NCI-H2107 treated with DMSO at 0.1 percent for 48 hours (cell line): ENCODE measurements around the gene TFF2.
A peak's percentile ranks its signal among the peaks of the same experiment; 100 is the strongest.

ENCODE experiments used
- DNase-seq: peaks from one replicate; lab custom pipeline; 2025; ENCODE audit not compliant: unreplicated experiment; lab: John Stamatoyannopoulos, UW

The TFF2 gene

GRCh38 chr21:42384156-42384945 lies 33.6 kb upstream of the TFF2 start:
- peak; percentile 62 for DNase-seq

- DNase-seq: no peak
Observed at GRCh38 chr21:42383331-42383730, 32.5 kb upstream of the TFF2 start.

DNA sequence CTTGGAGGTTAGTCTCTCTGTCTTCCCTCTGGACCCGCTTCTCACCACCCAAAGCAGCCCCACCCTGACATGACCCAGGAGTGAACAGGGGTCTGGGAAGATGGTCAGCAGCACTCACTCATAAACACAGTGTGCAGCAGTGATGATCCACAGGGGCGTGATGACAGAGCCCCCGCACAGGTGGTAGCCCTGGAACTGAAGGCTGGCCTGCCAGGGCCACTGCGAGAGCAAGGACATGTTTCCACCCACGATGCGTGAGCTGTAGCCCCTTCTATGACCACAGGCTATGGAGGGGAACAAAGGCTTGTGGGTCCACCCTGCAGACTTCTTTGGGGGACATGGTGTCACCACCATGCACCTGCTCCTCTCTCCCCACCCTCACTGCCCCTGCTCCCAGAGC lies 32.1 kb upstream of the TFF2 start:
- DNase-seq: no peak

- DNase-seq: peak; percentile 80
Observed at GRCh38 chr21:42381347-42381984, 30.7 kb upstream of the TFF2 start.

DNA sequence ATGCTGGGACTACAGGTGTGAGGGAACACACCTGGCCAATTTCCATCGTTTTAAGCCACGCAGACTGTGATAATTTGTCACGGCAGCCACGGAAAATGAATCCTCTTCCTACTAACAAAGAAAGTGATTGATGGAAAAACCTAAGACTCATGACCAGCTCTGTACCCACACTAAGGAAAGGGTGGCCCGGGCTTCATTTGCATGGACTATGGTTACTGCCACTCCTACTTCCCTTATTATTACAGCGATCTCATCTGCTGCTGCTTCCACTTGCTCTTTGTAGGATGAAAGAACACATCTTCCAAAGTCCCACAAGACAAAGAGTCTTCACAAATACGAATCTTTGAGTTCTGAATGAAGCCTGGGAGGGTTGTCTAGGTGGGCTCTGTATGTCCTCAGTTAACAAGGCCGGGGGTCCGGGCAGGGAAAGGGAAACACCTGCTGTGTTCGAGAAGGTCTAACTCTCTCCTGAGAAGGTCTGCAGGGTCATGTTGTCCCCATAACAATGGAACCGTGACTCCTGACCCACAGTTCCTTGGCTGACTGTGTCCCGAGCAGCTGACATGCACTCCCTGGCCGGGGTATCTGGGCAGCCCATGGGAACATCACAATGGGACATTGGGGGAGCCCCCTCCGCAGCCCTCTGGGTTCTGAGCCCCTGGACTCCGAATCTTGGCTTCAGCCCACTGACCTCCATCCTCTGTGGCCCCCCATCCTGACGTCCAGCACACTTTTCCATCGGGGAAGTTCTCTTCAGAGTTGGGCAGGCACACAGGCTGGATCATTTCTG lies 28.8 kb upstream of the TFF2 start:
- no peak for DNase-seq

DNA sequence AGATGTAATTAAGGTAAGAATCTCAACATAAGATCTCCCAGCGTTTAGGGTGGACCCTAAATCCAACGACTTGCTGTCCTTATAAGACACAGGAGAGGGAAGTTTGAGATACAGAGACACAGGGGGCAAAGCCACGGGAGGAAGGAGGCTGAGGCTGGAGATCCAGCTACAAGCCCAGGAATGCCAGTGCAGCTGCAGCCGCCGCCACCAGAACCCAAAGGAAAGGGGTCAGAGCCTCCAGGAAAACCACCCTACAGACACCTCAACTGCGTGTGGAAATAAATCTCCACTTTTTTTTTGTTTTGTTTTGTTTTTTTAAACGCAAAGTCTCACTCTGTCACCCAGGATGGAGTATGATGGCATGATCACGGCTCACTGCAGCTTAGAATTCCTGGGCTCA lies 27.6 kb upstream of the TFF2 start:
- no peak for DNase-seq

- no peak for DNase-seq
Observed at GRCh38 chr21:42377951-42378340, 27.2 kb upstream of the TFF2 start.

GRCh38 chr21:42377211-42377950 lies 26.6 kb upstream of the TFF2 start:
- DNase-seq: no peak

DNA sequence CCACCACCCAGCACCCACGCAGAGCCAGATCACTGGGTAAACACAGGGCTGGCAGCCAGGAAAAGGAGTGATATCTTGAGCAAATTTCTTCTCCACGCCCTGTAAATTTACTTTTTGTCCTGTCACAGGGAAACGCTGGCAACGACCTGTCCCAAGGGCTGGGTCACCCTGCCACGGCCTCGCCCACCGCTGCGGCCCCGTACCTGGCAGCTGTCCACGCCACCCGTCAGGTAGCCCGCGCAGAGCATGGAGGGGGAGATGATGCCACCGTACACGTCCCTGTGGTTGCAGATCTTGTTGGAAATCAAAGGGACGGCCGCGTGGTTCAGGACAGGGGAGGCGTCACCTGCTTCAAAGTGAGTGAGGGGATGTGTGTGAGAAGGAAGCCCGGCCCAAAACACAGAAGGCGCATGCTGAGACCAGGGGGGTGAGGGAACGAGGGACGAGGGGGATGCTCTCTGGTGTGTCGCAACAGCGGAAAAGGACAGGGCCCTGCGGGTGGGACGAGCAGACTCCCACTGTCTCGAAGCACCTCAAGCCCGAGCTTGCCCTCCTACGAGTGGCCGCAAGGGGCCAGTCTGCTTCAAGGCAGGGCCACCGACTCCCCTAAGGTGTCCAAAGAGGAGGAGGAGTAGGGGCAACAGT lies 25.7 kb upstream of the TFF2 start:
- no peak for DNase-seq

DNA sequence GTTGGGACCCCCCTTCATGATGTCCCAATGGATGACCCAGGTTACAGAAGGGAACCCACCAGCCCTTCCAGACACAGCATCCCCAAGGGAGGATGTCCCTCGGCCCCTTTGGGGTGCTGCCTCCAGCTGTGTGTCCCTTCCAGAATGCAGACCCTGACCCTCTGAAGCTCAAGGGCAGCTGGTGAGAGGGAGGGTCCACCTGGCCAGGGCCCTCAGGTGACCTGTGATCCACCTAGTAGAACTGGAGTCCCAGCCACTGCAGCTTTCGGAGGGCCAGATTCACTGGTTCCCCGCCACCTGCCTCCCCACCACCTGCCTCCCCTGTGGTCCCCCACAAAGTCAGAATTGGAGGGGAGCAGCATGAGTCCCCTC lies 25.2 kb upstream of the TFF2 start:
- DNase-seq: no peak

DNA sequence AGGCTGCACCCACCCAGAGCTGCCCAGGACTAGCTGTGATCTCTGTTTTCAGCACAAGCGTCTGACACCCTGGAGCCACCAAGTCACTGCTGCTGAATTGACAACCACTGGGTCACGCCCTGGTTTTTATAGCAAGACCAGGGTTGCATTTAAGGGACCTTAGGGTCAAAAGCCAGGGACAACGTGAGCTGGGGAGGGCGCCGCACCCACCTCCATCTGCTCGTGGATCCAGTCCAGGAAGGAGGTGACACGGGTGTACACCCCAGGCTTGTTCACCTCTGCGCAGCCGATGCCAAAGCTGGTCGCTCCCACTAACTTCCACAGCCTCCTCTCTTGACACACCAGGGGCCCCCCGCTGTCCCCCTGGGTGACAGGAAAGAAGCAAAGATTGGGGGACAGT lies 24.7 kb upstream of the TFF2 start:
- no peak for DNase-seq

GRCh38 chr21:42374864-42375499 lies 24.2 kb upstream of the TFF2 start:
- peak; percentile 76 for DNase-seq

DNA sequence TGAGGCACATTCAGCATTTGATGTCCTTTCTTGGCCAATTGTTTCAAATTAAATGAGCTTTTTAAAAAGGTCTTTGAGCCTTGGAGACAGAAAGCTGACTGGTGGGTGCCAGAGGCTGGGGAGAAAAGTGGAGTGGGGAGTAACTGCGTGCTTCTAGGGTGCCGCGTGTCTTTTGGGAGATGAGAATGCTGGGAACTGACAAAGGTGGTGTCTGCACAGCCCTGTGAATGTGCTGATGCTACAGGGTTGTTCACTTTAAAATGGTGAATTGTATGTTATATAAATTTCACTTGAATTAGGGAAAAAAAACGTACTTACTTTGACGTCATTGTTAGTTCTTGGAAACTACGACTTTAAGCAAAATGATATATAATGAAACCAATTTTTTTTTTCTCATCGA lies 23.7 kb upstream of the TFF2 start:
- DNase-seq: no peak

GRCh38 chr21:42373908-42374455 lies 23.2 kb upstream of the TFF2 start:
- DNase-seq: no peak

- DNase-seq: no peak
Observed at GRCh38 chr21:42373196-42373907, 22.6 kb upstream of the TFF2 start.

DNA sequence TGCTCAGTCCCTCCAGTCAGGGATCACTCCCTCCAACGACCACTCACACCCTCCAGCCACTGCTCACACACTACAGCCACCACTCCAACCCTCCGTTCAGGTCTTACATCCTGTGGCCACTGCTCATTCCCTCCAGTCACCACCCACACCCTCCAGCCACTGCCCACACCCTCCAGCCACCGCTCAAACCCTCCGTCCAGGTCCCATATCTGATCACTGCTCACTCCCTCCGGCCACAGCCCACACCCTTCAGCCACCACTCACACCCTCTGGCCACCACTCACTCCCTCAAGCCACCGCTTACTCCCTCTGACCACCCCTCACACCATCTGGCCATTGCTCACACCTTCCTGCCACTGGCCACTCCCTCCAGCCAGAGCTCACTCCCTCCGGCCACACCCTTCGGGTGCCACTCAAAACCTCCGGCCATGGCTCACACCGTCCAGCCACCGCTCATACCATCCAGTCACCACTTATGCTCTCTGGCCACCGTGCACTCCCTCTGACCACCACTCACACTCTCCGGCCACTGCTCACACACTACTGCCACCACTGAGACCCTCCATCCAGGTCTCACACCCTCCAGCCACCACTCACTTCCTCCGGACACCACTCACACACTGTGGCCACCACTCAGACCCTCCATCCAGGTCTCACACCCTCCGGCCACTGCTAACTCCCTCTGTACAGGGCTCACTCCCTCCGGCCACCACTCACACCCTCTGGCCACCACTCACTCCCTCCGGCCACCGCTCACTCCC lies 20.3 kb upstream of the TFF2 start:
- no peak for DNase-seq

GRCh38 chr21:42369821-42370220 lies 19.0 kb upstream of the TFF2 start:
- DNase-seq: no peak

DNA sequence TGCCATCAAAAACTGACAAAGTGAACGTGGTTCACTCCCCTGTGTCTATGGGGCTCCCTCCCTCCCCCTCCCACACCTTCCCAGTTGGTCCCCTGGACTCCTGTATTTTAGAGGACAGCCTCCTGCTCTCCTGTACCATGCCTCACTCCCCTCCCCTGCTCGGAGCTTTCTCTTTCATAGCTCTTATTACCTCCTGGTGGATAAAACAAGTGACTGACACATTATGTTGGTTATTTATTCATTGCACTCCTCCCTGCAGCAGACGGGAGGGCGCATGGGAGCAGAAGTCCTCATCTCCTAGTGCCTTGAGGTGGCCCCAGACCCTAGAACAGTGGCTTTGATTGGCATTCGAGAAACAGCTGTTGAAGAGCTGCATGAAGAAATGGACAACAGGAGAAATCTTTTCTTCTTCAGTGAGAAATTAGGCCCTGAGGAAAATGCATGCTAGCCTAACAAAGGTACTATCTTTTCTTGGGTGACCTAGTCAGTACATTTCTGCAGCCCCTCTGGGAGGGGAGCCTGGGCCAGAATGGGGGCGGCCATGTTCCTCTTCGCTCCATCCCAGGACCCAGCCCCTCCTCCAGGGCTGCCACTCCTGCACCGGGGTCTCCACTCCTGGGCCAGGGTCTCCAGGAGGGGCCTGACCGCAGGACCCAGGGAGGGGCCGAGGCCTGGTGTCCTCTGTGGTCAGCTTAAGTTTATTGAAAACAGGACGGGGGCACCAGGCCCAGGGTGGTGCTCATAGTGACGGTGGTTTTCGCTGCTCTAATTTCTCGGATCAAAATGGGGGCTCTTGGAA lies 16.8 kb upstream of the TFF2 start:
- peak; percentile 43 for DNase-seq
